ENCODE results near the gene RBFOX2. TPM values are rescaled to one million over a fixed set of nuclear protein-coding genes. Genes with fewer than 3 reads are reported as not detected.

Gene RBFOX2
- total and polyA plus RNA-seq, 2 of the 8 experiments (the other 6 are each of a cell fraction or from before 2014, with no cell fraction given) = 121 to 122 TPM

- no peak overlapping the region for H2BK120ac ChIP-seq (replicated peaks; ENCODE audit: low read depth, low read length)
- no peak overlapping the region for H4K8ac ChIP-seq (ENCODE audit: extremely low read depth, insufficient read depth, low read length)
- H3K9ac ChIP-seq (replicated peaks in 1 of 4; ENCODE audit: extremely low read depth in 1 of 4, low read depth in 3 of 4, low read length in 3 of 4) = no peak overlapping the region
- H3K27ac ChIP-seq (ENCODE audit: low read depth, low read length) = no peak overlapping the region
- CTCF ChIA-PET (ENCODE audit: partially characterized antibody) = interaction anchor here (1.1 to 1.8 kb wide), 3 partner anchors 9 to 109 kb away, joined by 3 to 8 read pairs (median 4); no protein-coding TSS in a partner anchor
- H2BK15ac ChIP-seq (ENCODE audit: low read length) = no peak overlapping the region
- peaks cover 2% of the 10 kb centered on the region; the same call in 1 of the 2 replicates for H3K79me1 ChIP-seq (ENCODE audit: low read depth, low read length)
- peaks cover 2% of the 10 kb centered on the region; the same call in 1 of the 2 replicates for H3K23me2 ChIP-seq (ENCODE audit: low read depth, low read length)
- no peak for FAIRE-seq
- H3K4me3 ChIP-seq (ENCODE audit: extremely low read depth in 1 of 4, insufficient read depth in 2 of 4, low read depth in 3 of 4, low read length in 4 of 4) = no peak overlapping the region
- peaks cover 0 to 7% (median 3%) of the 10 kb centered on the region in 4 experiments; a peak in 5 of 7 replicates for H3K4me1 ChIP-seq (replicated peaks in 1 of 4; ENCODE audit: control insufficient read depth in 3 of 4, insufficient read depth in 4 of 4, low read length in 3 of 4)
- no peak overlapping the region for H3K23ac ChIP-seq (ENCODE audit: insufficient read length)
- no peak overlapping the region for H3K4ac ChIP-seq (replicated peaks; ENCODE audit: insufficient read length, low read depth, low read length)
- DNase-seq (ENCODE audit: low read depth in 1 of 2, low spot score in 2 of 2) = no peak
- H2BK20ac ChIP-seq (ENCODE audit: low read length) = no peak overlapping the region
- no peak overlapping the region for H2BK5ac ChIP-seq (ENCODE audit: low read depth, low read length)
- POLR2A ChIA-PET (ENCODE audit: partially characterized antibody) = no interaction called here
- H3K36me3 ChIP-seq (ENCODE audit: control insufficient read depth in 2 of 4, insufficient read depth in 4 of 4, low read length in 3 of 4) = no peaks in the 10 kb centered on the region
- H2AK5ac ChIP-seq (ENCODE audit: low read depth, low read length) = no peak overlapping the region
- peaks cover 5 to 69% of the 10 kb centered on the region in 2 experiments; a peak in 3 of 4 replicates for H3K79me2 ChIP-seq (ENCODE audit: control insufficient read depth in 1 of 2, insufficient read depth in 2 of 2, low read length in 2 of 2)
- H3K18ac ChIP-seq (ENCODE audit: extremely low read depth, low read length) = no peak overlapping the region
- H4K91ac ChIP-seq (replicated peaks; ENCODE audit: insufficient read length, low read length) = no peak overlapping the region
- no peak overlapping the region for H4K5ac ChIP-seq (ENCODE audit: insufficient read length, low read depth, low read length)
- H4K20me1 ChIP-seq (replicated peaks in 1 of 2; ENCODE audit: control insufficient read depth in 1 of 2, insufficient read depth in 2 of 2, low read length in 2 of 2) = no peaks in the 10 kb centered on the region
- WGBS, 2 experiments (ENCODE audit: extremely low coverage in 1 of 2, insufficient coverage in 1 of 2, insufficient read length in 1 of 2, insufficient replicate concordance in 2 of 2, low coverage in 1 of 2, low lambda C conversion rate in 2 of 2, missing lambda C conversion rate in 1 of 2) = 81% methylated on average over 3 of the region's 3 CpGs; no CpG with 5 or more reads in 1 of the 2 experiments
- H3K56ac ChIP-seq (replicated peaks; ENCODE audit: insufficient read length, low read depth, low read length) = no peak overlapping the region
- H3K4me2 ChIP-seq (ENCODE audit: insufficient read depth in 1 of 2, low read depth in 2 of 2, low read length in 2 of 2) = no peak overlapping the region
- no peaks in the 10 kb centered on the region for H3K27me3 ChIP-seq (replicated peaks in 1 of 4; ENCODE audit: control insufficient read depth in 3 of 4, extremely low read depth in 1 of 4, insufficient read depth in 3 of 4, low read length in 3 of 4)
- H3K9me3 ChIP-seq (ENCODE audit: insufficient read depth in 2 of 2, low read depth in 1 of 2, low read length in 1 of 2) = no peaks in the 10 kb centered on the region
- H2BK12ac ChIP-seq (ENCODE audit: low read depth, low read length) = no peak overlapping the region
- H3K14ac ChIP-seq (ENCODE audit: insufficient read length) = no peak overlapping the region
- no peak overlapping the region for H2AFZ ChIP-seq (ENCODE audit: low read length)
- TF ChIP-seq MAX (IDR thresholded peaks at IDR 0.05) = no peak
- no peak for TF ChIP-seq TEAD4 (IDR thresholded peaks at IDR 0.05; ENCODE audit: low read depth, low read length)
- no peak for TF ChIP-seq SIX5 (IDR thresholded peaks at IDR 0.05; ENCODE audit: low read depth, low read length)
- TF ChIP-seq HDAC2 (IDR thresholded peaks at IDR 0.05; ENCODE audit: borderline replicate concordance in 1 of 2, low read depth in 2 of 2, low read length in 2 of 2) = no peak
- no peak for TF ChIP-seq KDM5A (IDR thresholded peaks at IDR 0.05; ENCODE audit: low read length)
- no peak for TF ChIP-seq RNF2 (IDR thresholded peaks at IDR 0.05; ENCODE audit: borderline replicate concordance, low read depth, low read length, missing control alignments, poor library complexity, severe bottlenecking)
- TF ChIP-seq RXRA (IDR thresholded peaks at IDR 0.05; ENCODE audit: insufficient read depth, low read depth, low read length) = no peak
- TF ChIP-seq CEBPB (IDR thresholded peaks at IDR 0.05; ENCODE audit: low read depth, low read length) = no peak
- no peak for TF ChIP-seq NRF1 (IDR thresholded peaks at IDR 0.05; ENCODE audit: low read depth, low read length)
Measured at GRCh38 chr22:35956850-35957249, 71.8 kb downstream of the RBFOX2 start.

Measured in H1 (cell line).